ENCODE results near the gene PPP1R9A.

The PPP1R9A gene

GRCh38 chr7:95317966-95318365 is 410.6 kb downstream of the PPP1R9A start:
- H3K27ac ChIP-seq: no peak overlapping the region
- H3K4me3 ChIP-seq (ENCODE audit: low read depth, low read length): no peak overlapping the region
- no peaks in the 10 kb centered on the region for H3K27me3 ChIP-seq (ENCODE audit: control insufficient read depth, insufficient read depth, low read length)
- H3K9ac ChIP-seq: no peak overlapping the region
- no peaks in the 10 kb centered on the region for H3K36me3 ChIP-seq (ENCODE audit: control insufficient read depth, insufficient read depth, low read length)
- no peaks in the 10 kb centered on the region for H3K79me2 ChIP-seq
- H3K9me3 ChIP-seq (ENCODE audit: control insufficient read depth, low read length): no peaks in the 10 kb centered on the region
- H2AFZ ChIP-seq: no peak overlapping the region
- H3K4me1 ChIP-seq: no peaks in the 10 kb centered on the region
- no peak overlapping the region for H3K4me2 ChIP-seq (ENCODE audit: low read length)
- TF ChIP-seq CTCF (IDR thresholded peaks at IDR 0.05): no peak

- no peak for TF ChIP-seq CTCF (IDR thresholded peaks at IDR 0.05)
- no peak overlapping the region for H2AFZ ChIP-seq
Observed at GRCh38 chr7:95318501-95319100, 411.2 kb downstream of the PPP1R9A start.

GRCh38 chr7:95319570-95319969 is 412.2 kb downstream of the PPP1R9A start:
- Histone ChIP-seq H3K27me3 (ENCODE audit: control insufficient read depth, insufficient read depth, low read length) (no peaks in the 10 kb centered on the region), H3K9ac (no peak overlapping the region), H3K36me3 (ENCODE audit: control insufficient read depth, insufficient read depth, low read length) (no peaks in the 10 kb centered on the region), H3K4me3 (ENCODE audit: low read depth, low read length) (no peak overlapping the region), H3K4me1 (no peaks in the 10 kb centered on the region), H3K9me3 (ENCODE audit: control insufficient read depth, low read length) (no peaks in the 10 kb centered on the region), H2AFZ (no peak overlapping the region), H3K4me2 (ENCODE audit: low read length) (no peak overlapping the region), H3K79me2 (no peaks in the 10 kb centered on the region), H3K27ac (no peak overlapping the region)
- TF ChIP-seq CTCF (IDR thresholded peaks at IDR 0.05): no peak

More at GRCh38 chr7:95318501-95319100, 411.2 kb downstream of the PPP1R9A start:
- H3K79me2 ChIP-seq: no peaks in the 10 kb centered on the region
- no peaks in the 10 kb centered on the region for H3K9me3 ChIP-seq (ENCODE audit: control insufficient read depth, low read length)
- no peak overlapping the region for H3K27ac ChIP-seq
- H3K36me3 ChIP-seq (ENCODE audit: control insufficient read depth, insufficient read depth, low read length): no peaks in the 10 kb centered on the region
- H3K4me3 ChIP-seq (ENCODE audit: low read depth, low read length): no peak overlapping the region
- H3K4me2 ChIP-seq (ENCODE audit: low read length): no peak overlapping the region
- H3K4me1 ChIP-seq: no peaks in the 10 kb centered on the region
- no peaks in the 10 kb centered on the region for H3K27me3 ChIP-seq (ENCODE audit: control insufficient read depth, insufficient read depth, low read length)
- H3K9ac ChIP-seq: no peak overlapping the region

- Histone ChIP-seq H3K27ac (no peak overlapping the region), H3K4me2 (ENCODE audit: low read length) (no peak overlapping the region), H3K9ac (no peak overlapping the region), H3K27me3 (ENCODE audit: control insufficient read depth, insufficient read depth, low read length) (no peaks in the 10 kb centered on the region), H3K4me3 (ENCODE audit: low read depth, low read length) (no peak overlapping the region), H2AFZ (no peak overlapping the region), H3K9me3 (ENCODE audit: control insufficient read depth, low read length) (no peaks in the 10 kb centered on the region), H3K79me2 (no peaks in the 10 kb centered on the region), H3K4me1 (no peaks in the 10 kb centered on the region), H3K36me3 (ENCODE audit: control insufficient read depth, insufficient read depth, low read length) (no peaks in the 10 kb centered on the region)
- TF ChIP-seq CTCF (IDR thresholded peaks at IDR 0.05): no peak
Observed at GRCh38 chr7:95320651-95321050, 413.3 kb downstream of the PPP1R9A start.

- TF ChIP-seq CTCF (IDR thresholded peaks at IDR 0.05): no peak
- Histone ChIP-seq H3K9ac (no peak overlapping the region), H3K9me3 (ENCODE audit: control insufficient read depth, low read length) (no peaks in the 10 kb centered on the region), H3K27ac (no peak overlapping the region), H3K4me1 (no peaks in the 10 kb centered on the region), H2AFZ (no peak overlapping the region), H3K4me2 (ENCODE audit: low read length) (no peak overlapping the region), H3K79me2 (no peaks in the 10 kb centered on the region), H3K36me3 (ENCODE audit: control insufficient read depth, insufficient read depth, low read length) (no peaks in the 10 kb centered on the region), H3K4me3 (ENCODE audit: low read depth, low read length) (no peak overlapping the region), H3K27me3 (ENCODE audit: control insufficient read depth, insufficient read depth, low read length) (no peaks in the 10 kb centered on the region)
Observed at GRCh38 chr7:95321720-95322119, 414.3 kb downstream of the PPP1R9A start.

All from parathyroid adenoma (tissue), 2 donors.